K562 (cell line): ENCODE data around the gene PIH1D1. TPM values are rescaled to one million over a fixed set of nuclear protein-coding genes. Genes with fewer than 3 reads are reported as not detected.

ENCODE experiments used
- MBD2 ChIP-seq: sonication (generic); IDR thresholded peaks from 2 replicates; pipeline ENCODE4 v1.6.1; 2016; ENCODE audit warnings: low read depth, borderline replicate concordance
- MEIS2 ChIP-seq: fragments of 450-650 bp; IDR thresholded peaks from 2 replicates; pipeline ENCODE4 v1.6.1; 2014; ENCODE audit warnings: mild to moderate bottlenecking; ENCODE audit not compliant: partially characterized antibody
- MTA1 ChIP-seq: fragments of 450-650 bp; IDR thresholded peaks from 2 replicates; pipeline ENCODE4 v1.6.1; 2017; ENCODE audit warnings: borderline replicate concordance
- RB1 ChIP-seq: fragments of 450-650 bp; IDR thresholded peaks from 2 replicates; pipeline ENCODE4 v1.6.1; 2017; ENCODE audit warnings: low read depth, mild to moderate bottlenecking
- RBFOX2 ChIP-seq: fragments of 200-400 bp; formaldehyde crosslinking; IDR thresholded peaks from 2 replicates; pipeline ENCODE4 v1.6.1; 2017; ENCODE audit warnings: low read depth, mild to moderate bottlenecking, low read length, moderate library complexity
- polyA plus RNA-seq, 8 experiments: library from polyadenylated mRNA; depleted of rRNA in 4 of 8; stranded (reverse) in 5 of 8; unstranded in 3 of 8; fragments of >200 nt; fragmentation: Nextera tagmentation in 2 of 8; fragmentation: Illumina TruSeq in 1 of 8; extraction: Ambion mirVana in 2 of 8; extraction: Trizol in 1 of 8; gene quantifications; 2 replicates each; pipeline versions ENCODE4 v1.2.1 to v1.2.3, GENCODE V29; 2011 to 2014; ENCODE audit warnings: inconsistent platforms in 1 of 8, missing spikeins in 1 of 8
- total RNA-seq, 7 experiments: library from RNA; depleted of rRNA in 6 of 7; stranded (reverse); fragments of >200 nt in 6 of 7; fragmentation: Illumina TruSeq in 2 of 7; extraction: Trizol in 2 of 7; gene quantifications; 2 replicates each; pipeline versions ENCODE4 v1.2.1 to v1.2.3, GENCODE V29; 2011 to 2021; ENCODE audit warnings: low replicate concordance in 1 of 7
- TF ChIP-seq, protein P1 (sequence below): fragments of 450-650 bp; formaldehyde crosslinking; IDR thresholded peaks from 2 replicates; pipeline ENCODE4 v1.4.0; 2022; ENCODE audit warnings: missing genetic modification characterization
- TF ChIP-seq, protein P2 (sequence below): fragments of 250-450 bp; sonication (Bioruptor Pico); IDR thresholded peaks from 2 replicates; pipeline ENCODE4 v1.4.0; 2020; ENCODE audit warnings: mild to moderate bottlenecking, moderate library complexity, borderline replicate concordance

Gene PIH1D1
- total and polyA plus RNA-seq, 9 of the 15 experiments (the other 6 are each of a cell fraction or from before 2014, with no cell fraction given) = 26.5 to 224 (median 137) TPM

DNA sequence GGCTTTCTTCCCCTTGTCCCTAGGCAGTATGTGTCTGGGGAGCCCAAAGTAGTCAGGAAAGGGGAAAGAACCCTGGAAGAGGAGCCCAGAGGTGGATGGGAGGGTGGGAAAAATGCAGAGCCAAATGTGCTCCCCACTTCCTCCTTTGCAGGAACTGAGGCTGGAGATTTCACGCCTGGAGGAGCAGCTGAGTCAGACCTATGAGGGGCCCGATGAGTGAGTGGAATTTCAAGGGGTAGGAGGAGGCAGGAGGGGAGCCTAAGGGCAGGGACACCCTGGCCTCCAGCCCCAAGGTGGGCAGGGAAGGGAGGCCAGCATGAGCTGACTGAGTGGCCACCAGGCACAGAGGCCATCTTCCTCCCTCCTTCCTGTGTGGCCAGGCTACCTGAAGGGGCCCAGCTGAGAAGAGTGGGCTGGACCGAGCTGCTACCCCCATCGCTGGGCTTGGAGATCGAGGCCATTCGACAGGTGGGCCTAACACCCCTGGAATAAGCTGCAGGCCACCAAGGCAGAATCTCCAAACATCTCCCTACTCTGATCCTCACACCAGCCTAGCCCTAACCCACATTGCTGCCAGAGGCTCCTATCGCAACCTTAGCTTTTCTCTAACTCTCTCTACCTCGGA, 42.7 kb downstream of the PIH1D1 start (continued):
- no peak; the same call in 1 of the 2 replicates for TF ChIP-seq MBD2
- TF ChIP-seq RB1 = no peak
- TF ChIP-seq, protein P1, sequence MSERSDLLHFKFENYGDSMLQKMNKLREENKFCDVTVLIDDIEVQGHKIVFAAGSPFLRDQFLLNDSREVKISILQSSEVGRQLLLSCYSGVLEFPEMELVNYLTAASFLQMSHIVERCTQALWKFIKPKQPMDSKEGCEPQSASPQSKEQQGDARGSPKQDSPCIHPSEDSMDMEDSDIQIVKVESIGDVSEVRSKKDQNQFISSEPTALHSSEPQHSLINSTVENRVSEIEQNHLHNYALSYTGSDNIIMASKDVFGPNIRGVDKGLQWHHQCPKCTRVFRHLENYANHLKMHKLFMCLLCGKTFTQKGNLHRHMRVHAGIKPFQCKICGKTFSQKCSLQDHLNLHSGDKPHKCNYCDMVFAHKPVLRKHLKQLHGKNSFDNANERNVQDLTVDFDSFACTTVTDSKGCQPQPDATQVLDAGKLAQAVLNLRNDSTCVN (CRISPR knock-in tag) = no peak
- peak; percentile 58 for TF ChIP-seq MEIS2
- TF ChIP-seq, protein P2, sequence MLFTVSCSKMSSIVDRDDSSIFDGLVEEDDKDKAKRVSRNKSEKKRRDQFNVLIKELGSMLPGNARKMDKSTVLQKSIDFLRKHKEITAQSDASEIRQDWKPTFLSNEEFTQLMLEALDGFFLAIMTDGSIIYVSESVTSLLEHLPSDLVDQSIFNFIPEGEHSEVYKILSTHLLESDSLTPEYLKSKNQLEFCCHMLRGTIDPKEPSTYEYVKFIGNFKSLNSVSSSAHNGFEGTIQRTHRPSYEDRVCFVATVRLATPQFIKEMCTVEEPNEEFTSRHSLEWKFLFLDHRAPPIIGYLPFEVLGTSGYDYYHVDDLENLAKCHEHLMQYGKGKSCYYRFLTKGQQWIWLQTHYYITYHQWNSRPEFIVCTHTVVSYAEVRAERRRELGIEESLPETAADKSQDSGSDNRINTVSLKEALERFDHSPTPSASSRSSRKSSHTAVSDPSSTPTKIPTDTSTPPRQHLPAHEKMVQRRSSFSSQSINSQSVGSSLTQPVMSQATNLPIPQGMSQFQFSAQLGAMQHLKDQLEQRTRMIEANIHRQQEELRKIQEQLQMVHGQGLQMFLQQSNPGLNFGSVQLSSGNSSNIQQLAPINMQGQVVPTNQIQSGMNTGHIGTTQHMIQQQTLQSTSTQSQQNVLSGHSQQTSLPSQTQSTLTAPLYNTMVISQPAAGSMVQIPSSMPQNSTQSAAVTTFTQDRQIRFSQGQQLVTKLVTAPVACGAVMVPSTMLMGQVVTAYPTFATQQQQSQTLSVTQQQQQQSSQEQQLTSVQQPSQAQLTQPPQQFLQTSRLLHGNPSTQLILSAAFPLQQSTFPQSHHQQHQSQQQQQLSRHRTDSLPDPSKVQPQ (CRISPR knock-in tag) = no peak
- 0 out of 2 replicates have a peak, but pooled peaks have one; percentile 35 for TF ChIP-seq RBFOX2
- TF ChIP-seq MTA1 = no peak
